Osteocyte (in vitro differentiated cells): Measurements from ENCODE around the gene NOXO1. TPM values are rescaled to one million over a fixed set of nuclear protein-coding genes. Genes with fewer than 3 reads are reported as not detected.

Source experiments
- DNase-seq: peaks from one replicate; pipeline ENCODE4 v3.0.0; 2021; ENCODE audit warnings: mixed read lengths; ENCODE audit not compliant: unreplicated experiment; ENCODE audit errors: extremely low spot score
- H3K27ac Mint-ChIP-seq: one replicate; pipeline ENCODE4 v1.8.0; 2021; ENCODE audit warnings: mild to moderate bottlenecking, mixed read lengths; ENCODE audit not compliant: unreplicated experiment
- H3K27me3 Mint-ChIP-seq: one replicate; pipeline ENCODE4 v1.8.0; 2021; ENCODE audit warnings: mixed read lengths; ENCODE audit not compliant: unreplicated experiment
- H3K36me3 Mint-ChIP-seq: one replicate; pipeline ENCODE4 v1.8.0; 2021; ENCODE audit warnings: mixed read lengths; ENCODE audit not compliant: unreplicated experiment
- H3K4me1 Mint-ChIP-seq: one replicate; pipeline ENCODE4 v1.8.0; 2021; ENCODE audit warnings: mixed read lengths; ENCODE audit not compliant: unreplicated experiment
- H3K4me3 Mint-ChIP-seq: one replicate; pipeline ENCODE4 v1.8.0; 2021; ENCODE audit warnings: mild to moderate bottlenecking, moderate library complexity, mixed read lengths; ENCODE audit not compliant: unreplicated experiment
- H3K9me3 Mint-ChIP-seq: one replicate; pipeline ENCODE4 v1.8.0; 2021; ENCODE audit warnings: mixed read lengths; ENCODE audit not compliant: unreplicated experiment
- CTCF ChIP-seq: fragments of 200-600 bp; sonication (generic); IDR thresholded peaks from 2 replicates; pipeline ENCODE4 v1.5.0; 2021; ENCODE audit warnings: antibody characterized with exemption, mild to moderate bottlenecking, moderate library complexity
- total RNA-seq: library from RNA; stranded (reverse); gene quantifications from 2 replicates; pipeline ENCODE4 v1.2.1, GENCODE V29; 2021

NOXO1 gene
- total RNA-seq, 1 donor from 2014 or later: 0.54 TPM

GRCh38 chr16:2027024-2028010 lies 46.0 kb upstream of the NOXO1 start:
- Mint-ChIP-seq H3K4me3 (peak overlapping the region; percentile 84), H3K36me3 (peaks cover 1% of the 10 kb centered on the region), H3K27ac (peak overlapping the region; percentile 52), H3K9me3 (no peaks in the 10 kb centered on the region), H3K27me3 (no peaks in the 10 kb centered on the region), H3K4me1 (peaks cover 60% of the 10 kb centered on the region)
- no peak for DNase-seq
- no peak for TF ChIP-seq CTCF

GRCh38 chr16:2026461-2027023 lies 45.3 kb upstream of the NOXO1 start, which contains the start of gene NHERF2:
NHERF2 (plus strand) TSS chr16:2026902; CDS start chr16:2027006, 104 bp downstream.
- Mint-ChIP-seq H3K9me3 (no peaks in the 10 kb centered on the region), H3K27ac (peak within 1 kb of the TSS; percentile 52), H3K4me3 (peak within 1 kb of the TSS; percentile 84), H3K27me3 (peaks cover under 1% of the 10 kb centered on the region), H3K4me1 (peaks cover 52% of the 10 kb centered on the region), H3K36me3 (peaks cover 1% of the 10 kb centered on the region)
- no peak for TF ChIP-seq CTCF
- DNase-seq: peak; percentile 85

- no peak for TF ChIP-seq CTCF
- H3K9me3 Mint-ChIP-seq: no peaks in the 10 kb centered on the region
- peak overlapping the region; percentile 27 for H3K27ac Mint-ChIP-seq
- peaks cover 3% of the 10 kb centered on the region for H3K27me3 Mint-ChIP-seq
- peaks cover 1% of the 10 kb centered on the region for H3K36me3 Mint-ChIP-seq
- H3K4me1 Mint-ChIP-seq: peaks cover 49% of the 10 kb centered on the region
- peak overlapping the region; percentile 53 for H3K4me3 Mint-ChIP-seq
- no peak for DNase-seq
Observed at GRCh38 chr16:2025878-2026460, 44.7 kb upstream of the NOXO1 start.

GRCh38 chr16:2025251-2025650 lies 44.0 kb upstream of the NOXO1 start:
- H3K27me3 Mint-ChIP-seq: peaks cover 8% of the 10 kb centered on the region
- peaks cover 48% of the 10 kb centered on the region for H3K4me1 Mint-ChIP-seq
- no peak for DNase-seq
- H3K4me3 Mint-ChIP-seq: no peak overlapping the region
- TF ChIP-seq CTCF: no peak
- no peak overlapping the region for H3K27ac Mint-ChIP-seq
- H3K9me3 Mint-ChIP-seq: no peaks in the 10 kb centered on the region
- H3K36me3 Mint-ChIP-seq: peaks cover 1% of the 10 kb centered on the region

- peak overlapping the region; percentile 33 for H3K4me3 Mint-ChIP-seq
- no peak for TF ChIP-seq CTCF
- no peaks in the 10 kb centered on the region for H3K9me3 Mint-ChIP-seq
- H3K4me1 Mint-ChIP-seq: peaks cover 39% of the 10 kb centered on the region
- peaks cover 8% of the 10 kb centered on the region for H3K27me3 Mint-ChIP-seq
- DNase-seq: no peak
- no peak overlapping the region for H3K27ac Mint-ChIP-seq
- H3K36me3 Mint-ChIP-seq: no peaks in the 10 kb centered on the region
Observed at GRCh38 chr16:2024032-2024420, 42.8 kb upstream of the NOXO1 start.
